ENCODE data around the gene ZMYND8.

DNA sequence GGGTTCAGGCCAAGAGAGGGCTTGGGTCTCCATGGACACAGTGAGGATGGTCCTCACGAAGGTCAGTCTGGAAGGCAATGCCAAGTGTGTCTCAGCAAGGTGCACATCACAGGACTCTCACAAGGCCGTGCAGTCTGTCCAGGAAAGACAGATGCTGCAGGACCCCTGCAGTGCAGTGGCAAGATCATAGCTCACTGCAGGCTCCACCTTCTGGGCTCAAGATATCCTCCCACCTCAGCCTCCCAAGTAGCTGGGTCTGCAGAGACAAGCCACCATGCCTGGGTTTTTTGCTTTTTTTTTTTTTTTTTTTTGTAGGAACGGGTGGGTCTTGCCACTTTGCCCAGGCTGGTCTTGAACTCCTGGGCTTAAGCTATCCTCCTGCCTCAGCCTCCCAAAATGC is 26.4 kb downstream of the ZMYND8 start:
- TF ChIP-seq, protein P1, sequence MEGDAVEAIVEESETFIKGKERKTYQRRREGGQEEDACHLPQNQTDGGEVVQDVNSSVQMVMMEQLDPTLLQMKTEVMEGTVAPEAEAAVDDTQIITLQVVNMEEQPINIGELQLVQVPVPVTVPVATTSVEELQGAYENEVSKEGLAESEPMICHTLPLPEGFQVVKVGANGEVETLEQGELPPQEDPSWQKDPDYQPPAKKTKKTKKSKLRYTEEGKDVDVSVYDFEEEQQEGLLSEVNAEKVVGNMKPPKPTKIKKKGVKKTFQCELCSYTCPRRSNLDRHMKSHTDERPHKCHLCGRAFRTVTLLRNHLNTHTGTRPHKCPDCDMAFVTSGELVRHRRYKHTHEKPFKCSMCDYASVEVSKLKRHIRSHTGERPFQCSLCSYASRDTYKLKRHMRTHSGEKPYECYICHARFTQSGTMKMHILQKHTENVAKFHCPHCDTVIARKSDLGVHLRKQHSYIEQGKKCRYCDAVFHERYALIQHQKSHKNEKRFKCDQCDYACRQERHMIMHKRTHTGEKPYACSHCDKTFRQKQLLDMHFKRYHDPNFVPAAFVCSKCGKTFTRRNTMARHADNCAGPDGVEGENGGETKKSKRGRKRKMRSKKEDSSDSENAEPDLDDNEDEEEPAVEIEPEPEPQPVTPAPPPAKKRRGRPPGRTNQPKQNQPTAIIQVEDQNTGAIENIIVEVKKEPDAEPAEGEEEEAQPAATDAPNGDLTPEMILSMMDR (IDR thresholded peaks at IDR 0.05; ENCODE audit: poor library complexity, severe bottlenecking): no peak
- no peak for TF ChIP-seq MXI1 (conservative IDR thresholded peaks at IDR 0.05; ENCODE audit: poor library complexity, severe bottlenecking)
- TF ChIP-seq POLR2AphosphoS5 (IDR thresholded peaks at IDR 0.05): no peak
- TF ChIP-seq TAF1 (IDR thresholded peaks at IDR 0.05; ENCODE audit: low read depth): no peak
- TF ChIP-seq EP300 (conservative IDR thresholded peaks at IDR 0.05; ENCODE audit: poor library complexity, severe bottlenecking): no peak
- no peak for TF ChIP-seq SMC3 (conservative IDR thresholded peaks at IDR 0.05; ENCODE audit: poor library complexity)
- TF ChIP-seq, protein P2, sequence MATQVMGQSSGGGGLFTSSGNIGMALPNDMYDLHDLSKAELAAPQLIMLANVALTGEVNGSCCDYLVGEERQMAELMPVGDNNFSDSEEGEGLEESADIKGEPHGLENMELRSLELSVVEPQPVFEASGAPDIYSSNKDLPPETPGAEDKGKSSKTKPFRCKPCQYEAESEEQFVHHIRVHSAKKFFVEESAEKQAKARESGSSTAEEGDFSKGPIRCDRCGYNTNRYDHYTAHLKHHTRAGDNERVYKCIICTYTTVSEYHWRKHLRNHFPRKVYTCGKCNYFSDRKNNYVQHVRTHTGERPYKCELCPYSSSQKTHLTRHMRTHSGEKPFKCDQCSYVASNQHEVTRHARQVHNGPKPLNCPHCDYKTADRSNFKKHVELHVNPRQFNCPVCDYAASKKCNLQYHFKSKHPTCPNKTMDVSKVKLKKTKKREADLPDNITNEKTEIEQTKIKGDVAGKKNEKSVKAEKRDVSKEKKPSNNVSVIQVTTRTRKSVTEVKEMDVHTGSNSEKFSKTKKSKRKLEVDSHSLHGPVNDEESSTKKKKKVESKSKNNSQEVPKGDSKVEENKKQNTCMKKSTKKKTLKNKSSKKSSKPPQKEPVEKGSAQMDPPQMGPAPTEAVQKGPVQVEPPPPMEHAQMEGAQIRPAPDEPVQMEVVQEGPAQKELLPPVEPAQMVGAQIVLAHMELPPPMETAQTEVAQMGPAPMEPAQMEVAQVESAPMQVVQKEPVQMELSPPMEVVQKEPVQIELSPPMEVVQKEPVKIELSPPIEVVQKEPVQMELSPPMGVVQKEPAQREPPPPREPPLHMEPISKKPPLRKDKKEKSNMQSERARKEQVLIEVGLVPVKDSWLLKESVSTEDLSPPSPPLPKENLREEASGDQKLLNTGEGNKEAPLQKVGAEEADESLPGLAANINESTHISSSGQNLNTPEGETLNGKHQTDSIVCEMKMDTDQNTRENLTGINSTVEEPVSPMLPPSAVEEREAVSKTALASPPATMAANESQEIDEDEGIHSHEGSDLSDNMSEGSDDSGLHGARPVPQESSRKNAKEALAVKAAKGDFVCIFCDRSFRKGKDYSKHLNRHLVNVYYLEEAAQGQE (IDR thresholded peaks at IDR 0.05; ENCODE audit: borderline replicate concordance): no peak
- no peak for TF ChIP-seq EZH2 (IDR thresholded peaks at IDR 0.05; ENCODE audit: borderline replicate concordance, insufficient read depth, low read length, poor library complexity, severe bottlenecking)
